HepG2 (cell line): ENCODE results near the gene RPL18. TPM values are rescaled to one million over a fixed set of nuclear protein-coding genes. Genes with fewer than 3 reads are reported as not detected.

Experiments
- ARHGAP35 ChIP-seq: sonication (generic); formaldehyde crosslinking; IDR thresholded peaks from 2 replicates; pipeline ENCODE4 v1.9.0; 2022; ENCODE audit warnings: mild to moderate bottlenecking, inconsistent platforms, moderate library complexity, missing genetic modification reagents, borderline replicate concordance
- MTF2 ChIP-seq: sonication (generic); formaldehyde crosslinking; IDR thresholded peaks from 2 replicates; pipeline ENCODE4 v1.5.0; 2020; ENCODE audit warnings: missing genetic modification reagents, borderline replicate concordance
- NFIC ChIP-seq: IDR thresholded peaks from 2 replicates; pipeline ENCODE4 v1.6.1; 2012; ENCODE audit warnings: mild to moderate bottlenecking, low read length, inconsistent platforms
- POLR2AphosphoS5 ChIP-seq: IDR thresholded peaks from 2 replicates; pipeline ENCODE4 v1.6.1; 2012; ENCODE audit warnings: low read depth, low read length
- TGIF2 ChIP-seq: IDR thresholded peaks from 2 replicates; pipeline ENCODE4 v1.6.1; 2016; ENCODE audit warnings: control low read depth, missing compliant biosample characterization
- XBP1 ChIP-seq: sonication (generic); formaldehyde crosslinking; IDR thresholded peaks from 2 replicates; pipeline ENCODE4 v1.5.0; 2020; ENCODE audit warnings: missing genetic modification reagents
- ZBTB20 ChIP-seq: sonication (generic); formaldehyde crosslinking; IDR thresholded peaks from 2 replicates; pipeline ENCODE4 v1.8.1; 2023; ENCODE audit warnings: missing genetic modification reagents, low read depth, mild to moderate bottlenecking, borderline replicate concordance
- ZNF12 ChIP-seq: sonication (generic); formaldehyde crosslinking; IDR thresholded peaks from 2 replicates; pipeline ENCODE4 v1.5.0; 2020; ENCODE audit warnings: missing genetic modification reagents
- ZNF232 ChIP-seq: sonication (generic); formaldehyde crosslinking; IDR thresholded peaks from 2 replicates; pipeline ENCODE4 v1.4.0; 2020; ENCODE audit warnings: missing genetic modification reagents, borderline replicate concordance
- ZNF318 ChIP-seq: sonication (generic); formaldehyde crosslinking; IDR thresholded peaks from 2 replicates; pipeline ENCODE4 v1.4.0; 2020; ENCODE audit warnings: mild to moderate bottlenecking, missing genetic modification reagents
- ZNF547 ChIP-seq: sonication (generic); formaldehyde crosslinking; IDR thresholded peaks from 2 replicates; pipeline ENCODE4 v1.5.1; 2020; ENCODE audit warnings: mild to moderate bottlenecking, missing genetic modification reagents
- ZNF773 ChIP-seq: sonication (generic); formaldehyde crosslinking; IDR thresholded peaks from 2 replicates; pipeline ENCODE4 v1.4.0; 2020; ENCODE audit warnings: missing genetic modification reagents, borderline replicate concordance
- polyA plus RNA-seq, 8 experiments: library from polyadenylated mRNA; depleted of rRNA in 3 of 8; stranded (reverse) in 7 of 8; unstranded in 1 of 8; fragments of >200 nt; fragmentation: Illumina TruSeq in 4 of 8; extraction: Trizol in 4 of 8; gene quantifications; 2 replicates each; pipeline versions ENCODE4 v1.2.1 to v1.2.3, GENCODE V29; 2011 to 2016; ENCODE audit warnings: low read depth in 4 of 8, missing spikeins in 1 of 8, mixed read lengths in 1 of 8; ENCODE audit not compliant: insufficient read depth in 1 of 8
- total RNA-seq, 5 experiments: library from RNA; depleted of rRNA; stranded (reverse); fragments of >200 nt; fragmentation: Illumina TruSeq; extraction: Trizol; gene quantifications; 2 replicates each; pipeline ENCODE4 v1.2.3, GENCODE V29; 2016; ENCODE audit warnings: low read depth in 1 of 5
- TF ChIP-seq, protein P1 (sequence below): sonication (generic); formaldehyde crosslinking; IDR thresholded peaks from 2 replicates; pipeline ENCODE4 v1.8.1; 2023; ENCODE audit warnings: mild to moderate bottlenecking, missing genetic modification reagents
- TF ChIP-seq, protein P2 (sequence below): sonication (generic); formaldehyde crosslinking; IDR thresholded peaks from 2 replicates; pipeline ENCODE4 v1.4.0; 2020; ENCODE audit warnings: missing genetic modification reagents, mild to moderate bottlenecking, borderline replicate concordance
- TF ChIP-seq, protein P3 (sequence below): sonication (generic); formaldehyde crosslinking; IDR thresholded peaks from 2 replicates; pipeline ENCODE4 v1.5.1; 2020; ENCODE audit warnings: missing genetic modification reagents, mild to moderate bottlenecking, borderline replicate concordance

RPL18 gene
- total and polyA plus RNA-seq, 2 of the 13 experiments (the other 11 are each of a cell fraction or from before 2014, with no cell fraction given), result 1,485 to 1,639 TPM

DNA sequence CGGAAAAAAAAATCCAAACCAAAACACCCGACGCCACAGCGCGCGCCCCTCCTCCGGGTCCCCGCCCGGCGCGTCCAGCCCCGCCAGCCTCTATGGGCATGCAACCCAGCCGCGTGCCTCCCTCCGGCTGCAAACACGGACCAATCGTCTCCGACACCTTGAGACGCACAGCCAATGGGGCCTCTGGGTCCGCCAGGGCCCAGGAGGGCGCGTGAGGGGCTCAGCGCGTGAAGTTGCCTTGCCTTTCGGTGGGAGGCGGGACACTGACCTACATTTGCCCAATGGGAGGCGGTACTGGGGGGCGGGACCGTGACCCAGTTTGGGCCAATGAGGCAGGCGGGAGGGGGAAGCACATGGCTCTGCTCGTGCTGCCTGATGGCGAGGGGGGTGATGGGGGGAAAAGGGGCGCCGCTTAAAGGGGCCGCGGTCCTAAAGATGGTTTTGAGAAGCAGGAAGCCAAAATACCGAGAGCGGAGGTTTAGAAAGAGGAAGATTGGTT lies 18.5 kb upstream of the RPL18 start (continued):
- TF ChIP-seq ZNF318 (CRISPR knock-in tag), result 0 out of 2 replicates have a peak, but pooled peaks have one; percentile 24
- TF ChIP-seq, protein P1, sequence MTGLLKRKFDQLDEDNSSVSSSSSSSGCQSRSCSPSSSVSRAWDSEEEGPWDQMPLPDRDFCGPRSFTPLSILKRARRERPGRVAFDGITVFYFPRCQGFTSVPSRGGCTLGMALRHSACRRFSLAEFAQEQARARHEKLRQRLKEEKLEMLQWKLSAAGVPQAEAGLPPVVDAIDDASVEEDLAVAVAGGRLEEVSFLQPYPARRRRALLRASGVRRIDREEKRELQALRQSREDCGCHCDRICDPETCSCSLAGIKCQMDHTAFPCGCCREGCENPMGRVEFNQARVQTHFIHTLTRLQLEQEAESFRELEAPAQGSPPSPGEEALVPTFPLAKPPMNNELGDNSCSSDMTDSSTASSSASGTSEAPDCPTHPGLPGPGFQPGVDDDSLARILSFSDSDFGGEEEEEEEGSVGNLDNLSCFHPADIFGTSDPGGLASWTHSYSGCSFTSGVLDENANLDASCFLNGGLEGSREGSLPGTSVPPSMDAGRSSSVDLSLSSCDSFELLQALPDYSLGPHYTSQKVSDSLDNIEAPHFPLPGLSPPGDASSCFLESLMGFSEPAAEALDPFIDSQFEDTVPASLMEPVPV (CRISPR knock-in tag), result peak; percentile 82; the same call in 1 of the 2 replicates
- TF ChIP-seq ARHGAP35 (CRISPR knock-in tag), result peak; percentile 77
- TF ChIP-seq, protein P2, sequence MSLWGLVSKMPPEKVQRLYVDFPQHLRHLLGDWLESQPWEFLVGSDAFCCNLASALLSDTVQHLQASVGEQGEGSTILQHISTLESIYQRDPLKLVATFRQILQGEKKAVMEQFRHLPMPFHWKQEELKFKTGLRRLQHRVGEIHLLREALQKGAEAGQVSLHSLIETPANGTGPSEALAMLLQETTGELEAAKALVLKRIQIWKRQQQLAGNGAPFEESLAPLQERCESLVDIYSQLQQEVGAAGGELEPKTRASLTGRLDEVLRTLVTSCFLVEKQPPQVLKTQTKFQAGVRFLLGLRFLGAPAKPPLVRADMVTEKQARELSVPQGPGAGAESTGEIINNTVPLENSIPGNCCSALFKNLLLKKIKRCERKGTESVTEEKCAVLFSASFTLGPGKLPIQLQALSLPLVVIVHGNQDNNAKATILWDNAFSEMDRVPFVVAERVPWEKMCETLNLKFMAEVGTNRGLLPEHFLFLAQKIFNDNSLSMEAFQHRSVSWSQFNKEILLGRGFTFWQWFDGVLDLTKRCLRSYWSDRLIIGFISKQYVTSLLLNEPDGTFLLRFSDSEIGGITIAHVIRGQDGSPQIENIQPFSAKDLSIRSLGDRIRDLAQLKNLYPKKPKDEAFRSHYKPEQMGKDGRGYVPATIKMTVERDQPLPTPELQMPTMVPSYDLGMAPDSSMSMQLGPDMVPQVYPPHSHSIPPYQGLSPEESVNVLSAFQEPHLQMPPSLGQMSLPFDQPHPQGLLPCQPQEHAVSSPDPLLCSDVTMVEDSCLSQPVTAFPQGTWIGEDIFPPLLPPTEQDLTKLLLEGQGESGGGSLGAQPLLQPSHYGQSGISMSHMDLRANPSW (CRISPR knock-in tag), result 0 out of 2 replicates have a peak, but pooled peaks have one; percentile 49
- no peak for TF ChIP-seq ZNF232 (CRISPR knock-in tag)
- peak; percentile 82 for TF ChIP-seq TGIF2
- TF ChIP-seq ZNF547 (CRISPR knock-in tag), result peak; percentile 90
- no peak for TF ChIP-seq ZNF773 (CRISPR knock-in tag)
- TF ChIP-seq POLR2AphosphoS5, result no peak; the same call in 1 of the 2 replicates
- no peak for TF ChIP-seq MTF2 (CRISPR knock-in tag)
- TF ChIP-seq XBP1 (CRISPR knock-in tag), result no peak
- TF ChIP-seq NFIC, result no peak
- TF ChIP-seq, protein P3, sequence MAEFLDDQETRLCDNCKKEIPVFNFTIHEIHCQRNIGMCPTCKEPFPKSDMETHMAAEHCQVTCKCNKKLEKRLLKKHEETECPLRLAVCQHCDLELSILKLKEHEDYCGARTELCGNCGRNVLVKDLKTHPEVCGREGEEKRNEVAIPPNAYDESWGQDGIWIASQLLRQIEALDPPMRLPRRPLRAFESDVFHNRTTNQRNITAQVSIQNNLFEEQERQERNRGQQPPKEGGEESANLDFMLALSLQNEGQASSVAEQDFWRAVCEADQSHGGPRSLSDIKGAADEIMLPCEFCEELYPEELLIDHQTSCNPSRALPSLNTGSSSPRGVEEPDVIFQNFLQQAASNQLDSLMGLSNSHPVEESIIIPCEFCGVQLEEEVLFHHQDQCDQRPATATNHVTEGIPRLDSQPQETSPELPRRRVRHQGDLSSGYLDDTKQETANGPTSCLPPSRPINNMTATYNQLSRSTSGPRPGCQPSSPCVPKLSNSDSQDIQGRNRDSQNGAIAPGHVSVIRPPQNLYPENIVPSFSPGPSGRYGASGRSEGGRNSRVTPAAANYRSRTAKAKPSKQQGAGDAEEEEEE (CRISPR knock-in tag), result no peak
- TF ChIP-seq ZNF12, result no peak
- peak; percentile 86; the same call in 1 of the 2 replicates for TF ChIP-seq ZBTB20 (CRISPR knock-in tag)
